Vagina (tissue), 2 donors: Measurements from ENCODE around the gene KANK4. TPM values are rescaled to one million over a fixed set of nuclear protein-coding genes. Genes with fewer than 3 reads are reported as not detected.

Source experiments
- DNase-seq, 2 donors: peaks; one replicate each; pipeline ENCODE4 v3.0.0-alpha.2; 2017; ENCODE audit errors: extremely low spot score in 2 of 2
- H3K27ac ChIP-seq: fragments of 200-600 bp; sonication (generic); one replicate; pipeline ENCODE4 v1.5.1; 2019
- H3K27me3 ChIP-seq: fragments of 200-600 bp; sonication (generic); one replicate; pipeline ENCODE4 v1.5.1; 2019
- H3K36me3 ChIP-seq, 2 donors: fragments of 200-600 bp; sonication (generic); one replicate each; pipeline ENCODE4 v1.5.1; 2017 to 2019
- H3K4me1 ChIP-seq: fragments of 200-600 bp; sonication (generic); one replicate; pipeline ENCODE4 v1.5.1; 2019
- H3K4me3 ChIP-seq, 2 donors: fragments of 200-600 bp; sonication (generic); 1 replicate in 1 of 2; 2 replicates in 1 of 2; pipeline ENCODE4 v1.5.1; 2016 to 2019
- H3K9me3 ChIP-seq: fragments of 200-600 bp; sonication (generic); one replicate; pipeline ENCODE4 v1.5.1; 2019
- POLR2A ChIP-seq, 2 donors: fragments of 450-650 bp; IDR thresholded peaks; one replicate each; pipeline ENCODE4 v1.6.1; 2017; ENCODE audit warnings: antibody characterized with exemption in 2 of 2, mild to moderate bottlenecking in 2 of 2, moderate library complexity in 2 of 2
- POLR2AphosphoS5 ChIP-seq, 2 donors: sonication (generic); formaldehyde crosslinking; IDR thresholded peaks; one replicate each; pipeline ENCODE4 v1.9.0; 2017; ENCODE audit warnings: antibody characterized with exemption in 2 of 2, mild to moderate bottlenecking in 2 of 2, low read depth in 1 of 2; ENCODE audit not compliant: insufficient read depth in 1 of 2
- intact Hi-C: fragments of 100-400 bp; cut with DNase I; formaldehyde crosslinking; loops from one replicate; pipeline ENCODE4 v1.15.1; 2023
- total RNA-seq: library from RNA; depleted of rRNA; stranded (reverse); fragments of >200 nt; gene quantifications from one replicate; pipeline ENCODE4 v1.2.3, GENCODE V29; 2016
- TF ChIP-seq, protein P1 (sequence below), 3 experiments: fragments of 450-650 bp in 2 of 3; fragments of 200-600 bp in 1 of 3; sonication (generic) in 1 of 3; IDR thresholded peaks; one replicate each; pipeline ENCODE4 v1.5.1; 2017 to 2019; ENCODE audit warnings: antibody characterized with exemption in 3 of 3, mild to moderate bottlenecking in 2 of 3, moderate library complexity in 2 of 3

Gene KANK4
- total RNA-seq, 1 donor from 2014 or later: 1.2 TPM

DNA sequence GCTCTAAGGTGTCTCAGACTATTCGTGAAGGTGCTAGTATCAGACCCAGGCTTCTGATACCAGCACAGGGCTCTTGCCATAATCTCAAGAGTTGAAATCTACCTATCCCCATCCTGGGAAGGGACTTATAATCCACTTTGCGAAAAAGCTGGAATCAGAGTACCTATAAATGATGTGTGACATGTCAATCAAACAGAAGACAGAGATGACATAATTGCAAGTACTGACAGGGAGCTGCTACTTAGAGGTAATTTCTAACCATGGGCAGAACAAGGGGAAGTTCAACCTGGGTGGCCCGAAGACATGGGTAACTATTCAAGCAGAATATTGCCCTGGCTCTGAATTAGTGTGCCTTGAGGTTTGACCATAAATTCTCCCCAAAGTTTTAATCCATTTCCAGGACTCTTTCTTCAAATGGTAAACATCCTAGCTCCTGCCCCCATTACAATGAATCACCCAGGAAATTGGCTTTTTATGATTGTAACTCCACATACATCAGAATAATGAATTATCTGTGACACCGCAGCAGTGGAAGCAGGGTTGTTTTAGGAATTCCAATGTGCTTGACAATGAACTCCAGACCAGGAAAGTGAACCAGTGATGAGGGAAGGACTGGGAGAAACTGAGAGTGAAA is 37.2 kb downstream of the KANK4 start:
- H3K4me3 ChIP-seq: no peak overlapping the region
- H3K4me1 ChIP-seq: peaks cover 13% of the 10 kb centered on the region
- intact Hi-C loops: no loop called here
- no peak for DNase-seq
- no peak overlapping the region for H3K27ac ChIP-seq
- TF ChIP-seq POLR2A (IDR thresholded peaks at IDR 0.05): no peak
- TF ChIP-seq, protein P1, sequence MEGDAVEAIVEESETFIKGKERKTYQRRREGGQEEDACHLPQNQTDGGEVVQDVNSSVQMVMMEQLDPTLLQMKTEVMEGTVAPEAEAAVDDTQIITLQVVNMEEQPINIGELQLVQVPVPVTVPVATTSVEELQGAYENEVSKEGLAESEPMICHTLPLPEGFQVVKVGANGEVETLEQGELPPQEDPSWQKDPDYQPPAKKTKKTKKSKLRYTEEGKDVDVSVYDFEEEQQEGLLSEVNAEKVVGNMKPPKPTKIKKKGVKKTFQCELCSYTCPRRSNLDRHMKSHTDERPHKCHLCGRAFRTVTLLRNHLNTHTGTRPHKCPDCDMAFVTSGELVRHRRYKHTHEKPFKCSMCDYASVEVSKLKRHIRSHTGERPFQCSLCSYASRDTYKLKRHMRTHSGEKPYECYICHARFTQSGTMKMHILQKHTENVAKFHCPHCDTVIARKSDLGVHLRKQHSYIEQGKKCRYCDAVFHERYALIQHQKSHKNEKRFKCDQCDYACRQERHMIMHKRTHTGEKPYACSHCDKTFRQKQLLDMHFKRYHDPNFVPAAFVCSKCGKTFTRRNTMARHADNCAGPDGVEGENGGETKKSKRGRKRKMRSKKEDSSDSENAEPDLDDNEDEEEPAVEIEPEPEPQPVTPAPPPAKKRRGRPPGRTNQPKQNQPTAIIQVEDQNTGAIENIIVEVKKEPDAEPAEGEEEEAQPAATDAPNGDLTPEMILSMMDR (IDR thresholded peaks at IDR 0.05): no peak
- TF ChIP-seq POLR2AphosphoS5 (IDR thresholded peaks at IDR 0.05; ENCODE audit: insufficient read depth in 1 of 2, low read depth in 1 of 2): no peak
- H3K36me3 ChIP-seq: no peaks in the 10 kb centered on the region
- H3K9me3 ChIP-seq: no peaks in the 10 kb centered on the region
- H3K27me3 ChIP-seq: no peaks in the 10 kb centered on the region

DNA sequence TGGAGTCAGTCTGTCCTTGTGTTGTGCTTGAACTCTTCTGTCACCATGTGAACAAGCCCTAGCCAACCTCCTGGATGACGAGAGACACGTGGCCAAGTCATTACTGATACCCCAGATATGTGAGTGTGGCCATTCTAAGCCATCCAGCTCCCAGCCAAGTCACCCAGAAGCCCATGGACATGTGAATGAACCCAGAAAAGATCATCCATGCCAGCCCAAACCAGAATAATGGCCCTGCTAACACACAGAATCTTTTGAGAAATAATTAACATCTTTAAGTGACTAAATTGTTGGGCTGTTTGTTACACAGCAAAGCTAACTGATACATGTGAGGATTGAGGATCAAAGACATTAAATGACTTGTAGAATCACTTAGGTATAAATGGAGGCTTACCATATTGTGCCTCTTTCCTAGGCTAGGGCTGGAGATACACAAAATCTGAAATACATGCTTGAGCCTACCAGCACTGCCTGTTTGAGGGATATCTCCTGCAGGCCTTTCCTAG is 38.2 kb downstream of the KANK4 start:
- intact Hi-C loops: no loop called here
- Histone ChIP-seq H3K27me3 (no peaks in the 10 kb centered on the region), H3K27ac (no peak overlapping the region), H3K4me3 (no peak overlapping the region), H3K36me3 (no peaks in the 10 kb centered on the region), H3K9me3 (no peaks in the 10 kb centered on the region), H3K4me1 (peaks cover 10% of the 10 kb centered on the region)
- no peak for TF ChIP-seq POLR2A (IDR thresholded peaks at IDR 0.05)
- TF ChIP-seq, protein P1 (IDR thresholded peaks at IDR 0.05): no peak
- no peak for TF ChIP-seq POLR2AphosphoS5 (IDR thresholded peaks at IDR 0.05; ENCODE audit: insufficient read depth in 1 of 2, low read depth in 1 of 2)
- DNase-seq: no peak

DNA sequence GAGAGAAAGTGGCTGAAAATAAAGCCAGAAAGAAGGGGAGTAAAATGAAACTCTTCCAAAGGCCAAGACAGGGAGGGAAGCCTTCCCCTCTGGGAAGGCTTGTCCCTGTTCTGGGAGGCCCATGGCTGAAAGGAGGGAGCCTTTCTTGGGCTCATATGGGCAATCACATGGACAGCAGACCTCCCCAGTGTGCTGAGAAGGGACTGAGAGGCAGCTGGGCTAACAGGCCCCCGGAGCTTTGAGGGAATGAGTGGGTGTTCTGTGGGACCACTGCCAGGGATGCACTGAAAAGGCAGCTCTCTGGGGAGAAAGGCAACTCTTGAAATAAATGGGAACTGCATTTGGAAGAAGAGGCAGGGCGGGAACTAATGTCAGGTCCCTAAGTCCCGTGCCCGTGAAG is 39.1 kb downstream of the KANK4 start:
- Histone ChIP-seq H3K9me3 (no peaks in the 10 kb centered on the region), H3K36me3 (no peaks in the 10 kb centered on the region), H3K4me3 (no peak overlapping the region), H3K27ac (no peak overlapping the region), H3K4me1 (peaks cover under 1% of the 10 kb centered on the region), H3K27me3 (no peaks in the 10 kb centered on the region)
- no peak for DNase-seq
- TF ChIP-seq, protein P1 (IDR thresholded peaks at IDR 0.05): no peak
- intact Hi-C loops: no loop called here

DNA sequence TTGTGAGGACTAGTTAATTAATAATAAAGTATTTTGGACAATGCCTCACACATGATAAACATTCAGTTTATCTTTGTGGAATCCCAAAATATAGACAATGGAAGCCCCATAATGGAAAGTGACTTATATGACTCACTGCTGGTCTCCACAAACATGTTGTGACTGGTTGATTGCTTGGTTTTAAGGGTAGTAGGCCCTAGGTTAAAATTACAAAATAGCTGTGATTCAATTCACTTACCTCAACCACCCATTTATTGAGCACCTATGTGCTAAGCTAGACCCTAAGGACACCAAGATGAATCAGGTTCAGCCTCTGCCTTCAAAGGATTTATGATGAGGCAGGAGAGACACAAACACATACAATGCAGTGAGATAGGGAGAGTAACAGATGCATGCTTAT is 42.4 kb downstream of the KANK4 start:
- H3K4me1 ChIP-seq: no peaks in the 10 kb centered on the region
- no peak overlapping the region for H3K27ac ChIP-seq
- no peaks in the 10 kb centered on the region for H3K27me3 ChIP-seq
- intact Hi-C loops: no loop called here
- H3K4me3 ChIP-seq: no peak overlapping the region
- H3K9me3 ChIP-seq: no peaks in the 10 kb centered on the region
- TF ChIP-seq POLR2A (IDR thresholded peaks at IDR 0.05) (no peak), POLR2AphosphoS5 (IDR thresholded peaks at IDR 0.05; ENCODE audit: insufficient read depth in 1 of 2, low read depth in 1 of 2) (no peak)
- TF ChIP-seq, protein P1 (IDR thresholded peaks at IDR 0.05): no peak
- DNase-seq: no peak
- H3K36me3 ChIP-seq: no peaks in the 10 kb centered on the region
